ENCODE results near the gene OOSP4A.

The OOSP4A gene

GRCh38 chr11:59963733-59964132 lies at the start of gene OOSP4A:
Gene OOSP4A (plus strand): TSS chr11:59964033. CDS start chr11:59964033, 0 bp downstream.
- Histone ChIP-seq H3K9ac (ENCODE audit: low read length) (no peak within 1 kb of the TSS), H3K79me2 (ENCODE audit: low read length) (no peaks in the 10 kb centered on the region), H3K9me2 (replicated peaks; ENCODE audit: insufficient read depth, low read length) (no peaks in the 10 kb centered on the region), H3K4me1 (ENCODE audit: low read length) (no peaks in the 10 kb centered on the region), H3K36me3 (replicated peaks; ENCODE audit: insufficient read depth, low read length) (no peaks in the 10 kb centered on the region), H3K27ac (ENCODE audit: low read length) (no peak within 1 kb of the TSS), H3K4me2 (ENCODE audit: low read depth, low read length) (no peak within 1 kb of the TSS), H4K20me1 (ENCODE audit: insufficient read depth, low read length) (no peaks in the 10 kb centered on the region), H3F3A (ENCODE audit: insufficient read depth, low read length) (no peaks in the 10 kb centered on the region), H3K9me3 (replicated peaks; ENCODE audit: insufficient read depth, low read length) (no peaks in the 10 kb centered on the region), H3K27me3 (replicated peaks; ENCODE audit: insufficient read depth, low read length) (no peaks in the 10 kb centered on the region), H2AFZ (ENCODE audit: low read length) (no peak within 1 kb of the TSS), H3K4me3 (ENCODE audit: low read length) (no peak within 1 kb of the TSS)
- no peak for TF ChIP-seq EZH2phosphoT487 (IDR thresholded peaks at IDR 0.05; ENCODE audit: low read length)
- TF ChIP-seq EZH2 (optimal IDR thresholded peaks at IDR 0.05; ENCODE audit: low read depth, low read length): no peak
- no peak for TF ChIP-seq CTCF (IDR thresholded peaks at IDR 0.05; ENCODE audit: low read length)
- DNase-seq: no peak

GRCh38 chr11:59918480-59918879 lies 45.4 kb upstream of the OOSP4A start:
- Histone ChIP-seq H3K27ac (ENCODE audit: low read length) (no peak overlapping the region), H3K9me3 (replicated peaks; ENCODE audit: insufficient read depth, low read length) (no peaks in the 10 kb centered on the region)
- no peak for DNase-seq

GRCh38 chr11:59918987-59919589 lies 44.7 kb upstream of the OOSP4A start:
- H3K4me1 ChIP-seq (ENCODE audit: low read length): 0 out of 2 replicates have a peak, but pooled peaks cover 2% of the 10 kb centered on the region
- H3K9me3 ChIP-seq (replicated peaks; ENCODE audit: insufficient read depth, low read length): no peaks in the 10 kb centered on the region
- no peaks in the 10 kb centered on the region for H3F3A ChIP-seq (ENCODE audit: insufficient read depth, low read length)
- no peaks in the 10 kb centered on the region for H3K27me3 ChIP-seq (replicated peaks; ENCODE audit: insufficient read depth, low read length)
- TF ChIP-seq CTCF (IDR thresholded peaks at IDR 0.05; ENCODE audit: low read length) (peak; percentile 67), EZH2 (optimal IDR thresholded peaks at IDR 0.05; ENCODE audit: low read depth, low read length) (no peak)
- no peaks in the 10 kb centered on the region for H3K9me2 ChIP-seq (replicated peaks; ENCODE audit: insufficient read depth, low read length)
- no peak overlapping the region for H3K27ac ChIP-seq (ENCODE audit: low read length)
- no peaks in the 10 kb centered on the region for H3K36me3 ChIP-seq (replicated peaks; ENCODE audit: insufficient read depth, low read length)
- peak; percentile 57 for DNase-seq
- no peak overlapping the region for H2AFZ ChIP-seq (ENCODE audit: low read length)
- H3K9ac ChIP-seq (ENCODE audit: low read length): no peak overlapping the region
- H3K4me3 ChIP-seq (ENCODE audit: low read length): no peak overlapping the region
- no peak overlapping the region for H3K4me2 ChIP-seq (ENCODE audit: low read depth, low read length)
- no peaks in the 10 kb centered on the region for H3K79me2 ChIP-seq (ENCODE audit: low read length)
- no peaks in the 10 kb centered on the region for H4K20me1 ChIP-seq (ENCODE audit: insufficient read depth, low read length)

More at GRCh38 chr11:59918480-59918879, 45.4 kb upstream of the OOSP4A start:
- no peaks in the 10 kb centered on the region for H3K79me2 ChIP-seq (ENCODE audit: low read length)
- no peak overlapping the region for H2AFZ ChIP-seq (ENCODE audit: low read length)
- TF ChIP-seq CTCF (IDR thresholded peaks at IDR 0.05; ENCODE audit: low read length): no peak
- no peaks in the 10 kb centered on the region for H3K9me2 ChIP-seq (replicated peaks; ENCODE audit: insufficient read depth, low read length)
- no peaks in the 10 kb centered on the region for H3F3A ChIP-seq (ENCODE audit: insufficient read depth, low read length)
- H3K36me3 ChIP-seq (replicated peaks; ENCODE audit: insufficient read depth, low read length): no peaks in the 10 kb centered on the region
- H4K20me1 ChIP-seq (ENCODE audit: insufficient read depth, low read length): no peaks in the 10 kb centered on the region
- no peak overlapping the region for H3K9ac ChIP-seq (ENCODE audit: low read length)
- no peak overlapping the region for H3K4me3 ChIP-seq (ENCODE audit: low read length)
- no peak overlapping the region for H3K4me2 ChIP-seq (ENCODE audit: low read depth, low read length)
- no peaks in the 10 kb centered on the region for H3K27me3 ChIP-seq (replicated peaks; ENCODE audit: insufficient read depth, low read length)
- H3K4me1 ChIP-seq (ENCODE audit: low read length): 0 out of 2 replicates have a peak, but pooled peaks cover 2% of the 10 kb centered on the region

Data from MM.1S (cell line).